Activated CD4-positive, alpha-beta T cell treated with anti-CD3 and anti-CD28 coated beads for 1 hour (primary cell): Measurements from ENCODE around the gene RAP1GAP2.
A peak's percentile ranks its signal among the peaks of the same experiment; 100 is the strongest.

Source experiments
- DNase-seq: peaks from one replicate; pipeline ENCODE4 v3.0.0-alpha.2; 2020

The RAP1GAP2 gene

GRCh38 chr17:2786176-2786881, 9.9 kb upstream of the RAP1GAP2 start:
- DNase-seq: peak; percentile 80

GRCh38 chr17:2789700-2790099, 6.5 kb upstream of the RAP1GAP2 start:
- DNase-seq: no peak

GRCh38 chr17:2792366-2793169, 3.7 kb upstream of the RAP1GAP2 start:
- no peak for DNase-seq

- no peak for DNase-seq
Measured at GRCh38 chr17:2794111-2794803, 2.0 kb upstream of the RAP1GAP2 start.

GRCh38 chr17:2795441-2796163, 636 bp upstream of the RAP1GAP2 start:
- DNase-seq: no peak

GRCh38 chr17:2797226-2797625, 988 bp downstream of the RAP1GAP2 start:
- no peak for DNase-seq

GRCh38 chr17:2797637-2798036, 1.4 kb downstream of the RAP1GAP2 start:
- DNase-seq: no peak

- DNase-seq: no peak
Measured at GRCh38 chr17:2798188-2798587, 1.9 kb downstream of the RAP1GAP2 start.

GRCh38 chr17:2798678-2799077, 2.4 kb downstream of the RAP1GAP2 start:
- no peak for DNase-seq

- no peak for DNase-seq
Measured at GRCh38 chr17:2799653-2800052, 3.4 kb downstream of the RAP1GAP2 start.

- no peak for DNase-seq
Measured at GRCh38 chr17:2800367-2800766, 4.1 kb downstream of the RAP1GAP2 start.

GRCh38 chr17:2801841-2802240, 5.6 kb downstream of the RAP1GAP2 start:
- no peak for DNase-seq

GRCh38 chr17:2802574-2802973, 6.3 kb downstream of the RAP1GAP2 start:
- no peak for DNase-seq

GRCh38 chr17:2803386-2803785, 7.1 kb downstream of the RAP1GAP2 start:
- no peak for DNase-seq

- no peak for DNase-seq
Measured at GRCh38 chr17:2803971-2804370, 7.7 kb downstream of the RAP1GAP2 start.

GRCh38 chr17:2804912-2805311, 8.7 kb downstream of the RAP1GAP2 start:
- DNase-seq: no peak

- DNase-seq: no peak
Measured at GRCh38 chr17:2805961-2806360, 9.7 kb downstream of the RAP1GAP2 start.

GRCh38 chr17:2808367-2809335, 12.4 kb downstream of the RAP1GAP2 start:
- no peak for DNase-seq

GRCh38 chr17:2809337-2809736, 13.1 kb downstream of the RAP1GAP2 start:
- no peak for DNase-seq

GRCh38 chr17:2814049-2814448, 17.8 kb downstream of the RAP1GAP2 start:
- no peak for DNase-seq

- peak; percentile 86 for DNase-seq
Measured at GRCh38 chr17:2814481-2815341, 18.5 kb downstream of the RAP1GAP2 start.
